Amniotic epithelial cell (primary cell): Measurements from ENCODE around the gene THAP10.
A peak's percentile ranks its signal among the peaks of the same experiment; 100 is the strongest.

Source experiments
- DNase-seq: peaks from one replicate; pipeline ENCODE4 v3.0.0-alpha.2; 2010; ENCODE audit warnings: low read depth

THAP10 gene

GRCh38 chr15:70853973-70854665 is 38.1 kb downstream of the THAP10 start, which contains the start of gene LARP6:
Gene LARP6 (minus strand): TSS chr15:70854157. CDS start chr15:70854088, 69 bp downstream.
- no peak for DNase-seq

GRCh38 chr15:70853318-70853972 is 38.8 kb downstream of the THAP10 start:
- DNase-seq, result peak; percentile 55

- peak; percentile 63 for DNase-seq
These were observed 39.5 kb downstream of the THAP10 start for GRCh38 chr15:70852501-70853317.

- no peak for DNase-seq
These were observed 40.3 kb downstream of the THAP10 start for GRCh38 chr15:70851889-70852288.

GRCh38 chr15:70845602-70846360 is 46.5 kb downstream of the THAP10 start:
- DNase-seq, result no peak

- no peak for DNase-seq
These were observed 54.8 kb downstream of the THAP10 start for GRCh38 chr15:70837476-70837875.

- DNase-seq, result no peak
These were observed 56.4 kb downstream of the THAP10 start for GRCh38 chr15:70835841-70836240.

GRCh38 chr15:70835415-70835814 is 56.8 kb downstream of the THAP10 start:
- DNase-seq, result no peak

GRCh38 chr15:70834999-70835398 is 57.2 kb downstream of the THAP10 start:
- DNase-seq, result no peak

- DNase-seq, result peak; percentile 31
These were observed 58.1 kb downstream of the THAP10 start for GRCh38 chr15:70833861-70834765.

GRCh38 chr15:70833422-70833821 is 58.8 kb downstream of the THAP10 start:
- no peak for DNase-seq

GRCh38 chr15:70832176-70832575 is 60.1 kb downstream of the THAP10 start:
- DNase-seq, result no peak
